BLaER1 treated with 17β-estradiol and CSF1 and Interleukin-3, amounts not matched to agents 10 nM and 100 nM (cell line): ENCODE data around the gene ZFP14.
"Not testable (repeated sequence)": the region's sequence is repeated elsewhere in the genome, so short reads cannot be mapped to it uniquely, and the experiment has no call there.

ENCODE experiments used
- H3K27ac ChIP-seq, 11 experiments: shearing (Covaris generic); formaldehyde crosslinking; 2 replicates each; pipeline ENCODE4 v1.8.1; 2022
- H3K27me3 ChIP-seq, 11 experiments: shearing (Covaris generic); formaldehyde crosslinking; 2 replicates each; pipeline ENCODE4 v1.8.1; 2022
- H3K36me3 ChIP-seq, 11 experiments: shearing (Covaris generic); formaldehyde crosslinking; 2 replicates each; pipeline ENCODE4 v1.8.1; 2022
- H3K4me1 ChIP-seq, 10 experiments: shearing (Covaris generic); formaldehyde crosslinking; 2 replicates each; pipeline ENCODE4 v1.8.1; 2022
- H3K4me2 ChIP-seq, 11 experiments: shearing (Covaris generic); formaldehyde crosslinking; 2 replicates each; pipeline ENCODE4 v1.8.1; 2022
- H3K4me3 ChIP-seq, 10 experiments: shearing (Covaris generic); formaldehyde crosslinking; 2 replicates each; pipeline ENCODE4 v1.8.1; 2022
- H3K9ac ChIP-seq, 11 experiments: shearing (Covaris generic); formaldehyde crosslinking; 2 replicates each; pipeline ENCODE4 v1.8.1; 2022
- H3K9me3 ChIP-seq, 11 experiments: shearing (Covaris generic); formaldehyde crosslinking; replicated peaks in 1 of 11; 2 replicates each; pipeline ENCODE4 v1.8.1; 2022
- H4K20me1 ChIP-seq, 11 experiments: shearing (Covaris generic); formaldehyde crosslinking; 2 replicates each; pipeline ENCODE4 v1.8.1; 2022

The ZFP14 gene

GRCh38 chr19:36309759-36310158, 69.2 kb downstream of the ZFP14 start:
- H3K9me3 ChIP-seq, result peaks cover 0 to 15% (median 4%) of the 10 kb centered on the region in 11 experiments; a peak in 6 of 22 replicates
- H3K4me2 ChIP-seq, result peak overlapping the region; percentile 37 to 62 (median 48); a peak in 20 of 22 replicates
- peak overlapping the region in 10 of 11 experiments; percentile 58 to 76 (median 71); a peak in 20 of 22 replicates for H3K9ac ChIP-seq
- H4K20me1 ChIP-seq, H3K4me1 ChIP-seq, H3K36me3 ChIP-seq, H3K27me3 ChIP-seq: not testable (repeated sequence)
- peak overlapping the region in 9 of 11 experiments; percentile 40 to 74 (median 59); a peak in 11 of 22 replicates for H3K27ac ChIP-seq
- H3K4me3 ChIP-seq, result peak overlapping the region; percentile 41 to 66 (median 57)

DNA sequence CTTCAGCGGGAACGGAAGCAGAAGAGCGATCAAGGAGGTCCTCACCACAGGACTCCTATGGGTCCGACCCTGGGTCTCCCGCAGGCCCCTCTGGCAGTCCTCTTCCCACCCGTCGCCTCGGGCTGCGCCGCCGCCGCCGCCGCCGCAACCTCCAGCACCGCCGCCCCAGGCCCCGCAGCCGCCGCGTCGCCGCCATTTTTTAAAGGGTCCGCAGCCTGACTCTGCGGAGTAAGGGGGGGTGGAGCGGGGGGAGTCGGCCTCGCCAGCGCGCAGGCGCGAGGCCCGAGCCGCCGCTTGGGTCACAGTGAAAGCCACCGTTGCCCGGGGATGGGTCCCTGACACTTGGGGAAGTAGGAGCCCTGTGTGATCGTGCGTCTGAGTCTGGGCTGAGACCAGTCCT, 69.7 kb downstream of the ZFP14 start:
- H3K36me3 ChIP-seq, H3K27me3 ChIP-seq, H4K20me1 ChIP-seq, H3K4me1 ChIP-seq: not testable (repeated sequence)
- Histone ChIP-seq H3K9ac (peak overlapping the region in 10 of 11 experiments; percentile 58 to 76 (median 71); a peak in 19 of 22 replicates), H3K4me3 (peak overlapping the region; percentile 41 to 66 (median 57)), H3K27ac (peak overlapping the region in 10 of 11 experiments; percentile 40 to 74 (median 62); a peak in 18 of 22 replicates), H3K9me3 (peaks cover 0 to 15% (median 4%) of the 10 kb centered on the region in 11 experiments; a peak in 6 of 22 replicates), H3K4me2 (peak overlapping the region in 5 of 11 experiments; percentile 10 to 61 (median 46); a peak in 8 of 22 replicates)

- H4K20me1 ChIP-seq, H3K4me1 ChIP-seq, H3K4me3 ChIP-seq, H3K27me3 ChIP-seq, H3K27ac ChIP-seq, H3K4me2 ChIP-seq, H3K36me3 ChIP-seq, H3K9me3 ChIP-seq, H3K9ac ChIP-seq: not testable (repeated sequence)
These were observed 86.7 kb downstream of the ZFP14 start for GRCh38 chr19:36292317-36292716.
